Karpas-422 (cell line): ENCODE data around the gene MYO7A. TPM values are rescaled to one million over a fixed set of nuclear protein-coding genes. Genes with fewer than 3 reads are reported as not detected.
A peak's percentile ranks its signal among the peaks of the same experiment; 100 is the strongest.

Source experiments
- DNase-seq: peaks from one replicate; pipeline ENCODE4 v3.0.0-alpha.2; 2015
- H2AFZ ChIP-seq: fragments of 200-600 bp; sonication (generic); 2 replicates; pipeline ENCODE4 v1.6.1; 2014; ENCODE audit warnings: antibody characterized with exemption, low read length, mixed read lengths
- H3K27ac ChIP-seq: fragments of 200-600 bp; sonication (generic); 2 replicates; pipeline ENCODE4 v1.5.1; 2014; ENCODE audit warnings: mild to moderate bottlenecking, low read length, moderate library complexity
- H3K27me3 ChIP-seq: fragments of 200-600 bp; sonication (generic); 2 replicates; pipeline ENCODE4 v1.6.1; 2014; ENCODE audit warnings: low read length, mixed read lengths
- H3K36me3 ChIP-seq: fragments of 200-600 bp; sonication (generic); 2 replicates; pipeline ENCODE4 v1.6.1; 2014; ENCODE audit warnings: low read length, mixed read lengths; ENCODE audit not compliant: insufficient read depth
- H3K4me1 ChIP-seq: fragments of 200-600 bp; sonication (generic); 2 replicates; pipeline ENCODE4 v1.6.1; 2014; ENCODE audit warnings: mild to moderate bottlenecking, low read length, mixed read lengths
- H3K4me2 ChIP-seq: fragments of 200-600 bp; sonication (generic); 2 replicates; pipeline ENCODE4 v1.6.1; 2014; ENCODE audit warnings: low read length, low read depth, mild to moderate bottlenecking; ENCODE audit not compliant: poor library complexity, severe bottlenecking
- H3K4me3 ChIP-seq: fragments of 200-600 bp; sonication (generic); 2 replicates; pipeline ENCODE4 v1.5.1; 2014; ENCODE audit warnings: mild to moderate bottlenecking, antibody characterized with exemption, low read length, mixed read lengths
- H3K79me2 ChIP-seq: fragments of 200-600 bp; sonication (generic); 2 replicates; pipeline ENCODE4 v1.6.1; 2014; ENCODE audit warnings: mild to moderate bottlenecking, low read length, mixed read lengths
- H3K9ac ChIP-seq: fragments of 200-600 bp; sonication (generic); 2 replicates; pipeline ENCODE4 v1.6.0; 2014; ENCODE audit warnings: low read length
- H3K9me2 ChIP-seq: fragments of 200-600 bp; sonication (generic), shearing (Covaris generic); replicated peaks from 2 replicates; pipeline ENCODE4 v1.6.0; 2014; ENCODE audit warnings: mild to moderate bottlenecking, low read length, moderate library complexity; ENCODE audit not compliant: insufficient read depth
- H3K9me3 ChIP-seq: fragments of 300-700, 200-600 bp; sonication (generic); 2 replicates; pipeline ENCODE4 v1.6.1; 2014; ENCODE audit warnings: low read length, mixed read lengths
- H4K20me1 ChIP-seq: fragments of 200-600 bp; sonication (generic); 2 replicates; pipeline ENCODE4 v1.6.1; 2014; ENCODE audit warnings: mild to moderate bottlenecking, antibody characterized with exemption, low read length, low read depth; ENCODE audit not compliant: insufficient read depth
- total RNA-seq: library from RNA; depleted of rRNA; stranded (reverse); fragments of >200 nt; shearing (Covaris generic); gene quantifications from 2 replicates; pipeline ENCODE4 v1.2.3, GENCODE V29; 2014; ENCODE audit warnings: low replicate concordance

The MYO7A gene
- total RNA-seq, 1 experiment from 2014 or later = not detected

DNA sequence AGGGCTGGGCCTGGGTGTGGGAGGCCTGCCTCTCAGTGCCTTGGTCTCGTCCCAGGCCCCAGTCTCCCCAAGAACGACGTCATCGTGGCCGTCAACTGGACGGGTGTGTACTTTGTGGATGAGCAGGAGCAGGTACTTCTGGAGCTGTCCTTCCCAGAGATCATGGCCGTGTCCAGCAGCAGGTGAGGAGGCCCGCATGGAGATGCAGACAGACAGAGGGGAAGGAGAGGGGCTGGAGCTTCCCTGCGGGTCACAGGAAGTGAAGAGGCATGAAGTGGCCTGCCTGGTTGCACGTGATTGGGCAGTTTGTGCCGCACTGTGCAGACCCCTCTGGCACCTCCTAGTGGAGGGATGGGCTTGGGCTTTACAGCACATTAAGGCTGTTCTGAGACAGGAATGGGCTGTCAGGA is 70.4 kb downstream of the MYO7A start:
- DNase-seq = peak; percentile 85
- Histone ChIP-seq H3K9ac (no peak overlapping the region), H3K9me2 (no peaks in the 10 kb centered on the region)

DNA sequence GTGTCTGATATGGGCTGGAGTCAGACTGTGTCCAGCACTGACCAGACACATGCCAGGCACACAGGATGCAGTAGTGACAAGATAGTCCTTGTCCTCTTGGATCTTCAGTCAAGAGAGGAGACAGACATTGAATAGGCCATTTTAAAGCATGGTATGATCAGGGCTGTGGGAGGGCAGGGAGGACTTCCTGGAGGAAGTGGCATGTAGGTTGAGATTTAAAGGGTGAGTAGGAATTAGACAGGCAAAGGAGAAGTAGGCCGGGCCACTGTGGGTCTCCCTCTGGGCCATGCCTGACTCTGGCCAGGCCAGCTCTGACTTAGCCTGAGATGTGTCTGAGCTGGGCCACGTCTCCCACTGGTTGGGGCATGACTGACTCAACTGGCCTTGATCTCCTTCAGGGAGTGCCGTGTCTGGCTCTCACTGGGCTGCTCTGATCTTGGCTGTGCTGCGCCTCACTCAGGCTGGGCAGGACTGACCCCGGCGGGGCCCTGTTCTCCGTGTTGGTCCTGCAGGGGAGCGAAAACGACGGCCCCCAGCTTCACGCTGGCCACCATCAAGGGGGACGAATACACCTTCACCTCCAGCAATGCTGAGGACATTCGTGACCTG is 71.2 kb downstream of the MYO7A start:
- H3K4me1 ChIP-seq = no peaks in the 10 kb centered on the region
- H3K4me2 ChIP-seq = no peak overlapping the region
- H3K9me3 ChIP-seq = no peaks in the 10 kb centered on the region
- no peak for DNase-seq
- H3K27me3 ChIP-seq = no peaks in the 10 kb centered on the region
- no peaks in the 10 kb centered on the region for H3K36me3 ChIP-seq
- no peak overlapping the region for H3K4me3 ChIP-seq
- no peak overlapping the region for H3K27ac ChIP-seq
- no peak overlapping the region for H2AFZ ChIP-seq
- no peak overlapping the region for H3K9ac ChIP-seq
- no peaks in the 10 kb centered on the region for H3K9me2 ChIP-seq
- H4K20me1 ChIP-seq = no peaks in the 10 kb centered on the region
- H3K79me2 ChIP-seq = no peaks in the 10 kb centered on the region

More for the DNA sequence above, 70.4 kb downstream of the MYO7A start:
- Histone ChIP-seq H3K9me3 (no peaks in the 10 kb centered on the region), H3K27me3 (no peaks in the 10 kb centered on the region), H2AFZ (peak overlapping the region; percentile 75; the same call in 1 of the 2 replicates), H3K79me2 (no peaks in the 10 kb centered on the region), H3K36me3 (no peaks in the 10 kb centered on the region), H3K4me2 (no peak overlapping the region), H3K4me3 (no peak overlapping the region), H3K4me1 (no peaks in the 10 kb centered on the region), H4K20me1 (no peaks in the 10 kb centered on the region), H3K27ac (no peak overlapping the region)

DNA sequence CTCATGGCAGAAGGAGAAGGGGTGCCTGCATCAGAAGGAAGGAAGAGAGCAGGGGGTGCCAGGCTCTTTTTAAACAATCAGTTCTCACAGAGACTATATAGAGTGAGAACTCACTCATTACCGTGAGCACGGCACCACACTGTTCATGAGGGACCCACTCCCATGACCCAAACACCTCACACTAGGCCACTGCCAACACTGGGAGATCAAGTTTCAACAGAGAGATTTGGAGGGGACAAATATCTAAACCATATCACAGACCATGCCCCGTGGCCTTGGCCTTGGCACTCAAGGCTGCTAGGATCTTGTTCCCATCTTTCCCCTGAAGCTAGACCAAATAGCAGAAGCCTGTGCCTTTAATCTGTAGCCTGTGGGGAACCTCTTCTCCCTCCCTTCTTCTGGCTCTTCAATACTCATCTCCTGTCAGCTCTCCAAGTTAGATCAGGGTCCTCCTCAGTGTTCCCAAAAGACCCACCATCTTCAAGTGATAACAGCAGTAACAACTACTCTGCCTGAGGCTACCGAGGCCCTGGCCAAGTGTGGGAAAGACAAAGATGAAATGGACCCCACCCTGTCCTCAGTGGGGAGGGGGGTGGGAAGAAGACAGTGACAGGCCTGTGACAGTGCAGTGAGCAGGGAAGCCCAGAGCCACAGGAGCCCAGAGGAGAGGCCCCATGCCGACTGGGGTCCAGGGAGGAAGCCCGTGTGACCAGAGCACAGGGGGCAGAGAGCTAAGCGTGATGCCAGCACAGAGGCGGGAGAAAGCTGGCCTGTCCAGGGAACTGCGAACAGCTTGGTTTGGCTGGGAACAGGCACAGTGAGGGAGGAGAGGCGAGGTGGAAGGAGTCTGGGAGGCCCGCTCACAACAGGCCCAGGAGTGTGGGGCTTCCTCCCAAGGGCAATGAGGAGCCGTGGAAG is 72.6 kb downstream of the MYO7A start:
- Histone ChIP-seq H3K9ac (no peak overlapping the region), H3K36me3 (no peaks in the 10 kb centered on the region), H3K27ac (no peak overlapping the region), H3K4me1 (no peaks in the 10 kb centered on the region), H3K9me2 (no peaks in the 10 kb centered on the region), H3K79me2 (no peaks in the 10 kb centered on the region), H4K20me1 (no peaks in the 10 kb centered on the region), H3K4me2 (no peak overlapping the region), H3K4me3 (no peak overlapping the region), H3K9me3 (no peaks in the 10 kb centered on the region), H3K27me3 (no peaks in the 10 kb centered on the region), H2AFZ (no peak overlapping the region)
- DNase-seq = no peak

DNA sequence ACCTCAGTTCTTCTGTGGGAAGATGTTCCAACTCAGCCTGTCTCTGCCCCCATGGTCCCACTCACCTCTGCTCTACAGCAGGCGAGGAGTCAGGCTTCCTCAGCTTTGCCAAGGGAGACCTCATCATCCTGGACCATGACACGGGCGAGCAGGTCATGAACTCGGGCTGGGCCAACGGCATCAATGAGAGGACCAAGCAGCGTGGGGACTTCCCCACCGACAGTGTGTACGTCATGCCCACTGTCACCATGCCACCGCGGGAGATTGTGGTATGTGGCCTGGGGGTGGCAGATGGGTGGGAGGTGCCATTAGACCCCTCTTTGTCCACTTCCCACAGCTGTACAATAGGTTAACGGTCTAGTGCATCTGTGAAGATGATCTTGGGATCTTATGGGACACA is 73.3 kb downstream of the MYO7A start:
- Histone ChIP-seq H3K4me3 (no peak overlapping the region), H4K20me1 (no peaks in the 10 kb centered on the region), H3K9me2 (no peaks in the 10 kb centered on the region), H3K4me2 (no peak overlapping the region), H3K27me3 (no peaks in the 10 kb centered on the region), H3K36me3 (no peaks in the 10 kb centered on the region), H3K9ac (no peak overlapping the region), H3K4me1 (no peaks in the 10 kb centered on the region), H3K79me2 (no peaks in the 10 kb centered on the region), H2AFZ (no peak overlapping the region), H3K9me3 (no peaks in the 10 kb centered on the region), H3K27ac (no peak overlapping the region)
- no peak for DNase-seq

DNA sequence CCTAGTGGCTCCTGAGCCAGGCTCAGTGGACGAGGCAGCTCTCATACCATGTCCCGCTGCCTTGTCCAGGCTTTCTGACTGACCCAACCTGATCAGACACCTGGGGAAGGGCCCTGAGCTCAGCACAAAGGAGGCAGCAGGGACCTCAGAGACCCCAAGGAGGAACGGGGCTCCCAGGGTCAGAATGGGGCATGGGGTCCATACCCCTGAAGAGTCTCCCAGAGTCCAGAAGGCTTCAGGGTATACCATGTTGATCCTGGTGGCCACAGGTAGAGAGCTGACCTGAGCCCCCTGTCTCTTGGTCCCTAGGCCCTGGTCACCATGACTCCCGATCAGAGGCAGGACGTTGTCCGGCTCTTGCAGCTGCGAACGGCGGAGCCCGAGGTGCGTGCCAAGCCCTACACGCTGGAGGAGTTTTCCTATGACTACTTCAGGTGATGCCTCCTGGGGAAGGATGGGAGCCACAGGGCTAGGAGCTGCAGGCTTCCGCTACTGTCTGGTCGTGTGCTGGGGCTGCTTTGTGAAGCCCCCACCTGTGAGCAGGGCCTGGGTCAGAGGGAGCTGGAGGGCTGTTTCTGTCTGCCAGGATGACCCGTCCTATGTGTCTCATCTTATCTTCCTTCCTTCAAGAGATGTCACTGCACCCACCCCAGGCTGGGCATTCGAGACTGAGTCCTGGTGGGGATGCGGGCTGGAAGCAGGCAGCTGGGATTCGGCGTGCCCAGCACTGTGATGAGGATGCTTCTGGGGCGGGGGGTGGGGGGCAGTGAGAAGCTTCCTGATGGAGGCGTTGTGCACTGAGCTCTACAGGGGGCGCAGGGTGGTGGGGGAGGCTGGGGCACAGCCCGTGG is 74.2 kb downstream of the MYO7A start:
- Histone ChIP-seq H3K9me2 (no peaks in the 10 kb centered on the region), H3K4me2 (no peak overlapping the region)

DNA sequence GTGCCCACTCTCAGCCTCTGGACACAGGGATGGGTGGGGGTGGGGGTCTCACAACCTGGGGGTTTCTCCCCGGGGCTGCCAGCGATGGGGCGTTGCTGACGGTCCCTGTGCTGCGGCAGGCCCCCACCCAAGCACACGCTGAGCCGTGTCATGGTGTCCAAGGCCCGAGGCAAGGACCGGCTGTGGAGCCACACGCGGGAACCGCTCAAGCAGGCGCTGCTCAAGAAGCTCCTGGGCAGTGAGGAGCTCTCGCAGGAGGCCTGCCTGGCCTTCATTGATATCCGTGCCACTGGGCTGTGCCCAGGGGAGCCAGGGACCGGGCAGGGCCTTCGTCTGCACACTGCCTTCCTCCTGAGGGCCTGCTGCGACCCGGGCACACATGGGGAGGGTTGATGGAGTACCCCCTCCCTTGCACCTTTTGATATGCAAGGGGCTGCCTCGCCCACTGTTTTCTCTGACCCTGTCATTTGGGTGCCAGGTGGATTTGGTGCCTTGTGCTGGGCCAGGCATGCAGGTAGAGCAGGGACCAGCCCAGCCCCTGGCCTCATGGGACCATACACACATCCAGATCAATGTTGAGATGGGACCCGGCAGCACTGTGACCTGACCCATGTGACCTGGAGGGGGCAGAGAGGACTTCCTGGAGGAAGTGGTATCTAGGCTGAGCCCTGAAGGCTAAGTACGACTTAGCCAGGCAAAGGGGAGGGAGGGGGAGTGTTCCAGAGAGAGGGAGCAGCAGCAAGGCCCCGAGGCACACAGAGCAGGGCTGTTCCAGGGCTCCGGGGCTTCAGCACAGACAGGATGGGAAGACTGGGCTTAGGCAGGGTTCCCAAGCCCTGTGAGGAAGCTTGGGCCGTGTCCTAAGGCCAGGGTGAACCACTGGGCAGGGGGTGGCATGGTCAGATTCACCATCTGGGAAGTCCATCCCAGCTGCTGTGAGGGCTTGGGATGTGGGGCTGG is 75.2 kb downstream of the MYO7A start:
- no peak overlapping the region for H3K27ac ChIP-seq
- H3K9ac ChIP-seq = no peak overlapping the region
- no peaks in the 10 kb centered on the region for H3K9me2 ChIP-seq
- no peaks in the 10 kb centered on the region for H4K20me1 ChIP-seq
- H2AFZ ChIP-seq = no peak overlapping the region
- DNase-seq = no peak
- no peaks in the 10 kb centered on the region for H3K4me1 ChIP-seq
- no peaks in the 10 kb centered on the region for H3K27me3 ChIP-seq
- no peak overlapping the region for H3K4me2 ChIP-seq
- H3K4me3 ChIP-seq = no peak overlapping the region
- H3K9me3 ChIP-seq = no peaks in the 10 kb centered on the region
- no peaks in the 10 kb centered on the region for H3K79me2 ChIP-seq
- H3K36me3 ChIP-seq = no peaks in the 10 kb centered on the region

More for the DNA sequence above, 74.2 kb downstream of the MYO7A start:
- H3K36me3 ChIP-seq = no peaks in the 10 kb centered on the region
- no peak overlapping the region for H3K9ac ChIP-seq
- no peaks in the 10 kb centered on the region for H3K79me2 ChIP-seq
- no peaks in the 10 kb centered on the region for H3K4me1 ChIP-seq
- H3K4me3 ChIP-seq = no peak overlapping the region
- no peak overlapping the region for H3K27ac ChIP-seq
- H4K20me1 ChIP-seq = no peaks in the 10 kb centered on the region
- no peaks in the 10 kb centered on the region for H3K9me3 ChIP-seq
- no peak overlapping the region for H2AFZ ChIP-seq
- no peaks in the 10 kb centered on the region for H3K27me3 ChIP-seq
- DNase-seq = no peak

DNA sequence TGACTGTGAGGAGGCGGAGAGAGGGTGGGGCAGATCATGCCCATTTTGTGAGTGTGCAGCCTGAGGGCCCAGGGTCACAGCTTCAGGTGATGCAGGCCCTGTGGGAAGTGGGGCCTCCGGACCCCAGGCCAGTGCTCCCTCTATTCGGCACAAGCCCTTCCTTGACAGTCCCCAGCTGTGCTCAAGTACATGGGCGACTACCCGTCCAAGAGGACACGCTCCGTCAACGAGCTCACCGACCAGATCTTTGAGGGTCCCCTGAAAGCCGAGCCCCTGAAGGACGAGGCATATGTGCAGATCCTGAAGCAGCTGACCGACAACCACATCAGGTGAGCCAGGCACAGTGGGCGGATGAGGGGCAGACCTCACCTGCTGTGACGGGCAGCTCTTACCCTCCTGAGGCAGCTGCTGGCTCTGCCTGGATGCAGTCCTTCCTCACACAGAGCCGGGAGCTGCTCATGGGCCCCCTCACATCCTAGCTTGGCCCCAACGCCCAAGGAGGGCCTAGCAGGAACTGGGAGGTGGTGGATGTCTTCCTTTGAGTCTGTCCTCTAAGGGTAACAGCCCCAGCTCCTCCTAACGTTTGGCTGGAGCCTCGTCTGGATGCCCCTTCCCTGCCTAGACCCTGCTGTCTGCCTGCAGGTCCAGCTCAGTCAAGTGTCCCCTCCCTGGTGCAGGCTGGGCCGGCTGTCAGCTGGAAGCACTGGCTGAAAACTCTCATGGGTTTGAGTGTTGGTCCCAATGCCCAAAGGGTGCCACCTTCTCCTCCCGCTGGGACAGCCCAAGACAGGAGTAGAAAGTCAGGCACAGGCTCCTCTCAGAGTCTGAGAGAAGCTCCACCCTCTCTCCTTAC is 76.1 kb downstream of the MYO7A start:
- Histone ChIP-seq H3K4me1 (no peaks in the 10 kb centered on the region), H3K79me2 (no peaks in the 10 kb centered on the region), H3K4me3 (no peak overlapping the region), H3K9me2 (no peaks in the 10 kb centered on the region), H3K27ac (no peak overlapping the region), H4K20me1 (no peaks in the 10 kb centered on the region), H3K9ac (no peak overlapping the region), H3K4me2 (no peak overlapping the region), H2AFZ (no peak overlapping the region), H3K36me3 (no peaks in the 10 kb centered on the region), H3K27me3 (no peaks in the 10 kb centered on the region), H3K9me3 (no peaks in the 10 kb centered on the region)
- DNase-seq = no peak
